GM19043 (cell line): ENCODE results near the gene TSPEAR.

ENCODE experiments used
- ATAC-seq: cut with Tn5 transposase; IDR thresholded peaks from one replicate; pipeline ENCODE4 v1.9.1; 2021; ENCODE audit warnings: low read depth; ENCODE audit not compliant: unreplicated experiment

Gene TSPEAR

GRCh38 chr21:44462086-44462833, 249.1 kb downstream of the TSPEAR start:
- no peak for ATAC-seq

GRCh38 chr21:44461464-44462001, 249.8 kb downstream of the TSPEAR start:
- no peak for ATAC-seq

GRCh38 chr21:44461005-44461404, 250.4 kb downstream of the TSPEAR start:
- no peak for ATAC-seq

- ATAC-seq, result no peak
Measured at GRCh38 chr21:44460441-44460755, 251.0 kb downstream of the TSPEAR start.

- no peak for ATAC-seq
Measured at GRCh38 chr21:44459712-44460440, 251.5 kb downstream of the TSPEAR start.

- no peak for ATAC-seq
Measured at GRCh38 chr21:44458971-44459711, 252.2 kb downstream of the TSPEAR start.

GRCh38 chr21:44456915-44457736, 254.2 kb downstream of the TSPEAR start:
- no peak for ATAC-seq

- ATAC-seq, result no peak
Measured at GRCh38 chr21:44456214-44456914, 255.0 kb downstream of the TSPEAR start.

- no peak for ATAC-seq
Measured at GRCh38 chr21:44455524-44456213, 255.7 kb downstream of the TSPEAR start.

GRCh38 chr21:44454747-44455523, 256.4 kb downstream of the TSPEAR start, which contains the start of gene LRRC3:
LRRC3 (plus strand) TSS chr21:44455510; CDS start chr21:44456645, 1,135 bp downstream.
- no peak for ATAC-seq

- ATAC-seq, result no peak
Measured at GRCh38 chr21:44454058-44454457, 257.3 kb downstream of the TSPEAR start.

- no peak for ATAC-seq
Measured at GRCh38 chr21:44453120-44453519, 258.3 kb downstream of the TSPEAR start.

GRCh38 chr21:44450999-44451398, 260.4 kb downstream of the TSPEAR start:
- no peak for ATAC-seq

- no peak for ATAC-seq
Measured at GRCh38 chr21:44450402-44450801, 261.0 kb downstream of the TSPEAR start.

GRCh38 chr21:44449473-44450363, 261.7 kb downstream of the TSPEAR start:
- no peak for ATAC-seq

- ATAC-seq, result no peak
Measured at GRCh38 chr21:44448651-44449131, 262.7 kb downstream of the TSPEAR start.
